Lower lobe of right lung (tissue), 2 donors: ENCODE results near the gene THAP3. TPM values are rescaled to one million over a fixed set of nuclear protein-coding genes. Genes with fewer than 3 reads are reported as not detected.
A peak's percentile ranks its signal among the peaks of the same experiment; 100 is the strongest.
"Not testable (repeated sequence)": the region's sequence is repeated elsewhere in the genome, so short reads cannot be mapped to it uniquely, and the experiment has no call there.

Experiments used
- ATAC-seq, 2 donors: fragments of 200-7000 bp; cut with Tn5 transposase; one replicate each; pipeline ENCODE4 v1.9.1; 2020 to 2022; ENCODE audit warnings: mild to moderate bottlenecking in 2 of 2, moderate library complexity in 2 of 2
- DNase-seq: peaks from one replicate; pipeline ENCODE4 v3.0.0-alpha.2; 2020
- H3K27ac ChIP-seq: fragments of 200-600 bp; one replicate; pipeline ENCODE4 v1.8.0; 2022
- H3K27me3 ChIP-seq: fragments of 200-600 bp; one replicate; pipeline ENCODE4 v1.8.0; 2022; ENCODE audit warnings: low read depth
- H3K36me3 ChIP-seq: fragments of 200-600 bp; one replicate; pipeline ENCODE4 v1.8.0; 2022; ENCODE audit warnings: mild to moderate bottlenecking
- H3K4me1 ChIP-seq: fragments of 200-600 bp; one replicate; pipeline ENCODE4 v1.8.0; 2022
- H3K4me3 ChIP-seq: fragments of 200-600 bp; one replicate; pipeline ENCODE4 v1.8.0; 2022; ENCODE audit warnings: mild to moderate bottlenecking
- H3K9me3 ChIP-seq: fragments of 200-600 bp; one replicate; pipeline ENCODE4 v1.8.0; 2022
- intact Hi-C: fragments of 100-400 bp; cut with DNase I; formaldehyde crosslinking; loops from one replicate; pipeline ENCODE4 v1.11.0; 2022
- total RNA-seq: library from RNA; stranded (reverse); fragmentation: NEBNext Ultra II Directional; extraction: Animal tissue kit (Norgen Biotek cat#: 25700); gene quantifications from one replicate; pipeline ENCODE4 v1.2.1, GENCODE V29; 2021
- TF ChIP-seq, protein P1 (sequence below): fragments of 200-600 bp; IDR thresholded peaks from one replicate; pipeline ENCODE4 v1.8.0; 2022; ENCODE audit warnings: antibody characterized with exemption, mild to moderate bottlenecking
- donor health status: DM: no; HTN: yes; CAD: no; lungs with severe emphysema.

THAP3 gene
- total RNA-seq, 1 donor from 2014 or later = 15.7 TPM

DNA sequence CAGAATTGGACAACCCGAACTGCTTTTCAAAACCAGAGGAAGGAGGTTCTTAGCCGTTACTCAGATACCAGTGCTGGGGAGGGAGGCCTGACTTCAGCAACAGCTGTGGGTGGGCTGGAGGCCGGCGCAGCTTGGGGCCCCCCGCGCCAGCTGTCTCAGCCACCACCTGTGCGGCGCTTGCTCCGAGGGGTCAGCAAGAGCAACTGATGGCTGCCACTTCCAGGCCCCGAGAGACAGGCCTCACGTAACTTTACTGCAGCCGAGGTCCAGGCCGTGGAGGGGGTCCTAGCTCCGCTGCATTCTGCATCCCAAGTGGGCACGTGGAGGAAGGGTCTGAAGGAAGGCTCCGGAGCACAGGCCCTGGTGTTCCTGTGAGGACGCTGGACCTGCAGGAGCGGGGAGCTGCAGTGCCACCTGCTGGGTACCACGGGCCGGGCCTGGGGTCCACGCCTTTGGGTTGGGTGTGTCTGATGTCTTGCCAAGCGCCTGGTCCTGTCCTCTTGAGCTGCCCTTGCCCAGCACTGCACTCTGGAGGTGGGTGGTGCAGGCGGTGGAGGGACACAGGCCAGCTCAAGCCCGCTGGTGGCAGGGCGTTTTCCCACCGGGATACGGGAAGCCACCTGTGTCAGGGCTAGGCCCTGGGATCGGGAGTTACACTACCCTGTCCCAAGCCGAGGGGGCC lies 9.8 kb downstream of the THAP3 start:
- no peak overlapping the region for H3K4me3 ChIP-seq
- ATAC-seq (peak; percentile 69 to 78), DNase-seq (peak; percentile 73)
- no peaks in the 10 kb centered on the region for H3K9me3 ChIP-seq
- no peaks in the 10 kb centered on the region for H3K27me3 ChIP-seq
- H3K4me1 ChIP-seq = no peaks in the 10 kb centered on the region
- intact Hi-C loops = no loop called here
- H3K36me3 ChIP-seq = peaks cover 98% of the 10 kb centered on the region
- no peak overlapping the region for H3K27ac ChIP-seq
- TF ChIP-seq, protein P1, sequence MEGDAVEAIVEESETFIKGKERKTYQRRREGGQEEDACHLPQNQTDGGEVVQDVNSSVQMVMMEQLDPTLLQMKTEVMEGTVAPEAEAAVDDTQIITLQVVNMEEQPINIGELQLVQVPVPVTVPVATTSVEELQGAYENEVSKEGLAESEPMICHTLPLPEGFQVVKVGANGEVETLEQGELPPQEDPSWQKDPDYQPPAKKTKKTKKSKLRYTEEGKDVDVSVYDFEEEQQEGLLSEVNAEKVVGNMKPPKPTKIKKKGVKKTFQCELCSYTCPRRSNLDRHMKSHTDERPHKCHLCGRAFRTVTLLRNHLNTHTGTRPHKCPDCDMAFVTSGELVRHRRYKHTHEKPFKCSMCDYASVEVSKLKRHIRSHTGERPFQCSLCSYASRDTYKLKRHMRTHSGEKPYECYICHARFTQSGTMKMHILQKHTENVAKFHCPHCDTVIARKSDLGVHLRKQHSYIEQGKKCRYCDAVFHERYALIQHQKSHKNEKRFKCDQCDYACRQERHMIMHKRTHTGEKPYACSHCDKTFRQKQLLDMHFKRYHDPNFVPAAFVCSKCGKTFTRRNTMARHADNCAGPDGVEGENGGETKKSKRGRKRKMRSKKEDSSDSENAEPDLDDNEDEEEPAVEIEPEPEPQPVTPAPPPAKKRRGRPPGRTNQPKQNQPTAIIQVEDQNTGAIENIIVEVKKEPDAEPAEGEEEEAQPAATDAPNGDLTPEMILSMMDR = peak; percentile 41

DNA sequence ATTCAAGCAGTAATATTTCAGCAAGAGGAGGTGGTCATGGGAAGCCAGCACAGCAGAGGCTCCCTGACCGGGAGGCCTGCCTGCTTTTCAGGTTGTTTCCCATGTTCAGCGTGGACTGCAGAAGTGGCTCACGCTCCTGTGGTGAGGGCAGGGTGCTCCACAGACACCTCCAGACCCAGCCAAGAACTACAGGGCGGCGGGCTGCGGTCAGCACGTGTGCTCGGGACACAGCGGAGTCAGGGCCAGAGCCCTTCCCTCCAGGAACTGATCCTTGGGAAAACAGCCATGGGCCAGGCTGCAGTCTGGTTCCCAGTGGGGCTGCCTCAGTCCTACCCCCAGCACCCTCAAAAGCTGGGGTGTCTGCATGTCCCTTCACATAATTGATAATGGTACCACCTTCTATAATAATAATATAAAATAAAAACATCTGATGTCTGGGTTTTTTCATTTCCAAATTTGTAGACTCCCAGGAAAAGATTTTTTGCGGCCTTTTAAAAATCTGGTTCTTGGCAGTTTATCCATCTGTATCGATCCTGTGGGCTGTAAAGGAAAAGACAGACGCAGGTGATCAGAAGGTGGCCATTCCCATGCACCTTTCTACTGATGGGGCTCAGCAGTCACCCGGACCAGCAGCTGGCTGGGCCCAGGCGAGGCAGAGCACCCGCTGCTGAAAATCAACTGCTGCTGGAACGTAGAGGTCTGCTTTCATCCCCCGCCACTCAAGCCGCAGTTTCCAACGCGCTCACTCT lies 10.7 kb downstream of the THAP3 start:
- TF ChIP-seq, protein P1 = no peak
- ATAC-seq (no peak), DNase-seq (no peak)
- Histone ChIP-seq H3K4me3 (no peak overlapping the region), H3K27me3 (no peaks in the 10 kb centered on the region), H3K9me3 (no peaks in the 10 kb centered on the region), H3K36me3 (peaks cover 98% of the 10 kb centered on the region), H3K4me1 (no peaks in the 10 kb centered on the region), H3K27ac (no peak overlapping the region)
- intact Hi-C loops = no loop called here

DNA sequence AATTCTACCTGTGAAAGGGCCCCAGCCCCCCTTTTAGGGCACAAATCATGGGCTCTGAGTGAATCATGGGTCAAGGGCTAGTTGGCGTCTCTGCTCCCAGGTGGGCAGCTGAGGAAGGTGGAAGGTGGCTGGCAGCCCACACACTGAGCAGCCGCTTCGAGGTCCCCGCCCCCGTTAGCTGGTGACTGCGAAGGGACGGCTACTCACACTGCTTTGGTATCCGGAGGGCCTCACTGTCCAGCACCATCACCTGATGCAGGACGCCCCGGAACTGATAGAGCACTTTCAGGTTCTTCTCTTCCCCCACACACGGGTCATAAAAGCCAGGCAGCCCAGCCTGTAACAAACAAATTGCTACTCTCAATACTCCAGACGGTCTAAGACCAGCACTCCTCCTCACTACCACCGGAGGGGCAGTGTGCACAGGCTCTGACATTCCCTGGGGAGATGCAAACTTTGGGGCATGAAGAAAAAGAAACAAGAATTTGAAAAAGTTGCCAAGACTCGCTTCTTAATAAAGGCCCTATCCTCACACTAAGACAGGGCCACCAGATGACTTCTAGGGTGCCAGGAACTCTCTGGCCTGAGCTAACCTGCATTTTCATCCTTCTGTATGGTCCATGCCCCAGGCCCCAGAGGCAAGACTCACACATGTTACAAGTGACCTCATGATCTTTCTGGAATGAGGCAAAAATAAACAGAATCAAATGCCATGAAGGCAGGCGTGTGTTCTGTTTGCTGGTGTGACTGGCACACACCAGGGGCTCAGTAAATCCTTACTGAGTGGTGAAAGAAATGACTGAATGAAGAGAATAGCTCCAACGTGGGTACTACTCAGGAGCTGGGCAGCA lies 11.5 kb downstream of the THAP3 start:
- TF ChIP-seq, protein P1 = no peak
- no peak overlapping the region for H3K4me3 ChIP-seq
- DNase-seq (no peak), ATAC-seq (no peak)
- no peaks in the 10 kb centered on the region for H3K27me3 ChIP-seq
- intact Hi-C loops = no loop called here
- H3K36me3 ChIP-seq = peaks cover 97% of the 10 kb centered on the region
- no peaks in the 10 kb centered on the region for H3K4me1 ChIP-seq
- no peak overlapping the region for H3K27ac ChIP-seq
- no peaks in the 10 kb centered on the region for H3K9me3 ChIP-seq

DNA sequence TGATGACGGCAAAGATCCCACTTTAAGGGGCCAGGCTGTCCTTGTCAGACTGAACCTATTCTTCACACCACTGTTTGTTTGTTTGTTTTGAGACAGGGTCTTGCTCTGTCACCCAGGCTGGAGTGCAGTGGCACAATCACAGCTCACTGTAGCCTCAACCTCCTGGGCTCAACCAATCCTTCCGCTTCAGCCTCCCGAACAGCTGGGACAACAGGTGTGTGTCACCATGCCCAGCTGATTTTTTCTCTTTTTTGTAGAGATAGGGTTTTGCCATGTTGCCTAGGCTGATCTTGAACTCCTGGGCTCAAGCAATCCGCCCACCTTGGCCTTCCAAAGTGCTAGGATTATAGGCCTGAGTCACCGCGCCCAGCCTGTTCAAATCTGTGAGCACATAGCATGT lies 12.1 kb downstream of the THAP3 start:
- intact Hi-C loops, ATAC-seq, H3K27ac ChIP-seq, H3K4me3 ChIP-seq, DNase-seq, H3K4me1 ChIP-seq, H3K27me3 ChIP-seq, H3K9me3 ChIP-seq: not testable (repeated sequence)
- H3K36me3 ChIP-seq = peaks cover 95% of the 10 kb centered on the region

DNA sequence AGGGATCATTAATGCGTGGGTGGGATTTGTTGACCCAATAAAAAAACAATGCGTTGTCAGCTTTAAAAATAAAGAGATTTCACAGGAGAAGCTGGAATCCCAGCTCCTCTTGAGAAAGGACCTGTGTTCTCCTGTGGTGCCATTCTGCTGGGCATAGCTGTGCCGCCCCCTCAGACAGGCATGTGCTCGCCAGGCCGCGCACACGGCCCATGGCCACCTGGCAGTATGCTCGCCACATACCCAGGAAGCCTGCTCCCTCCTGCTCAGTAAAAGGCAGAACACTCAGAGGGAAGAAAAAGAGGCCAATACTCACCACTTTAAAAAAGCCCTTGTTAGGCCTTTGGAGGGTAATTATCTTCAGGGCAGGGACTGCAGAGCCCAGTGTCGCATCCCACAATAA lies 13.1 kb downstream of the THAP3 start:
- no peak overlapping the region for H3K4me3 ChIP-seq
- H3K27me3 ChIP-seq = no peaks in the 10 kb centered on the region
- no peak for DNase-seq
- peaks cover 95% of the 10 kb centered on the region for H3K36me3 ChIP-seq
- H3K4me1 ChIP-seq = no peaks in the 10 kb centered on the region
- TF ChIP-seq, protein P1 = no peak
- no peak for ATAC-seq
- no peaks in the 10 kb centered on the region for H3K9me3 ChIP-seq
- no peak overlapping the region for H3K27ac ChIP-seq
- intact Hi-C loops = no loop called here
